ENCODE data around the gene DNAJC5G. TPM values are rescaled to one million over a fixed set of nuclear protein-coding genes. Genes with fewer than 3 reads are reported as not detected.

DNAJC5G gene
- total RNA-seq, 4 donors from 2014 or later = 0.42 TPM; not detected in 3

DNA sequence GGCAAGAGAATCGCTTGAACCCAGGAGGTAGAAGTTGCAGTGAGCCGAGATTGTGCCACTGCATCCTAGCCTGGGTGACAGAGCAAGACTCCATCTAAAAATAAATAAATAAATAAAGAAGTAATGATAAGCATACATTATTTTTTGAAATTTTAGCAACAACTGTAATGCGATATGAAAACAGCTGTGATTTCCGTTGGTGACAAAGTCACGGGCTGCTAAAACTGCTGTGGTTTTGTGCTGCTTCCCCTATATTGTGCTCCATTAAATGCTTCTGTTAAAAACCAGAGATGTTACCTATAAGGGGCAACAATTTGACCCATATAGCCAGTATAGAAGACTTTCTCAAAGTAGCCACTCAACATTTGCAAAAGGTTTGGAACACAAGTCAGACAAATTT is 15.3 kb downstream of the DNAJC5G start:
- Histone ChIP-seq H3K4me3 (no peak overlapping the region), H3K4me1 (peaks cover 0 to 18% (median 2%) of the 10 kb centered on the region in 4 donors), H3K27ac (replicated peaks in 1 of 4) (no peak overlapping the region), H3K9me3 (no peaks in the 10 kb centered on the region), H3K36me3 (no peaks in the 10 kb centered on the region), H3K27me3 (peaks cover 0 to 43% (median 0%) of the 10 kb centered on the region in 4 donors)
- TF ChIP-seq POLR2A (IDR thresholded peaks at IDR 0.05; ENCODE audit: low read depth) (no peak), POLR2AphosphoS5 (IDR thresholded peaks at IDR 0.05) (no peak), EP300 (IDR thresholded peaks at IDR 0.05) (no peak)
- TF ChIP-seq, protein P1, sequence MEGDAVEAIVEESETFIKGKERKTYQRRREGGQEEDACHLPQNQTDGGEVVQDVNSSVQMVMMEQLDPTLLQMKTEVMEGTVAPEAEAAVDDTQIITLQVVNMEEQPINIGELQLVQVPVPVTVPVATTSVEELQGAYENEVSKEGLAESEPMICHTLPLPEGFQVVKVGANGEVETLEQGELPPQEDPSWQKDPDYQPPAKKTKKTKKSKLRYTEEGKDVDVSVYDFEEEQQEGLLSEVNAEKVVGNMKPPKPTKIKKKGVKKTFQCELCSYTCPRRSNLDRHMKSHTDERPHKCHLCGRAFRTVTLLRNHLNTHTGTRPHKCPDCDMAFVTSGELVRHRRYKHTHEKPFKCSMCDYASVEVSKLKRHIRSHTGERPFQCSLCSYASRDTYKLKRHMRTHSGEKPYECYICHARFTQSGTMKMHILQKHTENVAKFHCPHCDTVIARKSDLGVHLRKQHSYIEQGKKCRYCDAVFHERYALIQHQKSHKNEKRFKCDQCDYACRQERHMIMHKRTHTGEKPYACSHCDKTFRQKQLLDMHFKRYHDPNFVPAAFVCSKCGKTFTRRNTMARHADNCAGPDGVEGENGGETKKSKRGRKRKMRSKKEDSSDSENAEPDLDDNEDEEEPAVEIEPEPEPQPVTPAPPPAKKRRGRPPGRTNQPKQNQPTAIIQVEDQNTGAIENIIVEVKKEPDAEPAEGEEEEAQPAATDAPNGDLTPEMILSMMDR (IDR thresholded peaks at IDR 0.05) = no peak
- DNase-seq (ENCODE audit: extremely low spot score) = no peak
- intact Hi-C loops (cut with DNase I) = no loop called here
- 92% methylated on average over 5 of the region's 5 CpGs for WGBS

DNA sequence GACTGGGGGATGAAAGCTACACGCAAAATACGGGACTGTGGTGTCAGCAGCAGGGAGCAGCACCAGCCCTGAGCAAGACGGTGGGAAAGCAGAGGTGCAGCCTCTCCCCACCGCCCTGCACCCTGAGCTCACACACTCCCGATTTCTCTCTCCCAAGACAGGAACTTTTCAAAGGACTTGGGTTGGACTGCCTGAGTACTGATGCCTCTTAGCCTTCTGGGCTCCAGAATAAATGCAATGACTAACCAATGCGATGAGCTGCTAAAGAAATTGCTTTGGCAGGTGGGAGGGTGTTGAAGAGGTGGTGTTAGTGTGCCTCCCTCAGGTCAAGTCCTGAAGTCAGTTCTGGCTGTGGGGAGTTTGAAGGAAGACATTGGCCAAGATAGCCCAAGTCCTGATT is 16.6 kb downstream of the DNAJC5G start:
- Histone ChIP-seq H3K4me3 (no peak overlapping the region), H3K36me3 (no peaks in the 10 kb centered on the region), H3K27ac (replicated peaks in 1 of 4) (no peak overlapping the region), H3K4me1 (peaks cover 0 to 18% (median 2%) of the 10 kb centered on the region in 4 donors), H3K9me3 (no peaks in the 10 kb centered on the region), H3K27me3 (peaks cover 0 to 52% (median 0%) of the 10 kb centered on the region in 4 donors)
- WGBS = 25% methylated on average over 6 of the region's 6 CpGs
- intact Hi-C loops (cut with DNase I) = no loop called here
- no peak for DNase-seq (ENCODE audit: extremely low spot score)
- TF ChIP-seq EP300 (IDR thresholded peaks at IDR 0.05) (no peak), POLR2A (IDR thresholded peaks at IDR 0.05; ENCODE audit: low read depth) (no peak), POLR2AphosphoS5 (IDR thresholded peaks at IDR 0.05) (no peak)
- TF ChIP-seq, protein P1 (IDR thresholded peaks at IDR 0.05) = no peak

DNA sequence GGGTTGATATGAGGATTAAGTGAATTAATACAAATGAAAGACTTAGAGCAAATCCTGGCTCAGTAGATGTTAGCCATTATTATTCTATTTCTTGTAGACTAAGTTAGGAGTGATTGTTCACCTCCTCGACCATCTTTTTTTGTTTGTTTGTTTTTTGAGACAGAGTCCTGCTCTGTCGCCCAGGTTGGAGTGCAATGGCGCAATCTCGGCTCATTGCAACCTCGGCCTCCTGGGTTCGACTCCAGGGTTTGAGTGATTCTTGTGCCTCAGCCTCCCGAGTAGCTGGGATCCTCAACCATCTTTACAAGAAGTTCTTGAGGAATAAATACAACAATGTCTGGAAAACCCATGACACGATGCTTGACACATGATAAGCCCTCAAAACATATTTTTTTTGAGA is 19.7 kb downstream of the DNAJC5G start:
- intact Hi-C loops (cut with DNase I) = no loop called here
- peaks cover 0 to 12% (median 2%) of the 10 kb centered on the region in 4 donors for H3K4me1 ChIP-seq
- no peak for DNase-seq (ENCODE audit: extremely low spot score)
- H3K9me3 ChIP-seq = no peaks in the 10 kb centered on the region
- H3K4me3 ChIP-seq = no peak overlapping the region
- peaks cover 0 to 17% (median 0%) of the 10 kb centered on the region in 4 donors for H3K36me3 ChIP-seq
- TF ChIP-seq POLR2AphosphoS5 (IDR thresholded peaks at IDR 0.05) (no peak), POLR2A (IDR thresholded peaks at IDR 0.05; ENCODE audit: low read depth) (no peak), EP300 (IDR thresholded peaks at IDR 0.05) (no peak)
- TF ChIP-seq, protein P1 (IDR thresholded peaks at IDR 0.05) = no peak
- peaks cover 0 to 65% (median 0%) of the 10 kb centered on the region in 4 donors for H3K27me3 ChIP-seq
- WGBS = 80% methylated on average over 8 of the region's 8 CpGs
- no peak overlapping the region for H3K27ac ChIP-seq (replicated peaks in 1 of 4)

DNA sequence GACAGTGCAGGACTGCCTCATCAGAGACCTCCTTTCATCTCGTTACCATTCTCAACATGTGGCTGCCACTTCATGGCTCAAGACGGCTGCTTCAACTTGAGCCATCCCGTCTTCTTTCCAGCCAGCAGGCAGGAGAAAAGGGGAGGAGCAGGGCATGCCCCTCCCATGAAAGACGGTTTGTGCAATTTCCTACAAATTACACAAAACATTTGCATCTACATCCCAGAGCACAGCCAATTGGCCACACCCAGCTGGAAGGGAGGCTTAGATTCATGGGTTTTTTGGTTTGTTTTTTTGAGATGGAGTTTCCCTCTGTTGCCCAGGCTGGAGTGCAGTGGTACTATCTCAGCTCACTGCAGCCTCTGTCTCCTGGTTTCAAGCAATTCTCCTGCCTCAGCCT is 21.2 kb downstream of the DNAJC5G start:
- H3K27me3 ChIP-seq = peaks cover 0 to 58% (median 0%) of the 10 kb centered on the region in 4 donors
- no peak for DNase-seq (ENCODE audit: extremely low spot score)
- peaks cover 0 to 31% (median 0%) of the 10 kb centered on the region in 4 donors for H3K36me3 ChIP-seq
- H3K4me1 ChIP-seq = peaks cover 0 to 12% (median 2%) of the 10 kb centered on the region in 4 donors
- TF ChIP-seq POLR2A (IDR thresholded peaks at IDR 0.05; ENCODE audit: low read depth) = no peak
- TF ChIP-seq, protein P1 (IDR thresholded peaks at IDR 0.05) = no peak
- TF ChIP-seq EP300 (IDR thresholded peaks at IDR 0.05) = no peak
- TF ChIP-seq POLR2AphosphoS5 (IDR thresholded peaks at IDR 0.05) = no peak
- no peak overlapping the region for H3K27ac ChIP-seq (replicated peaks in 1 of 4)
- H3K9me3 ChIP-seq = no peaks in the 10 kb centered on the region
- no peak overlapping the region for H3K4me3 ChIP-seq
- intact Hi-C loops (cut with DNase I) = no loop called here
- WGBS = 60% methylated on average over 4 of the region's 4 CpGs

DNA sequence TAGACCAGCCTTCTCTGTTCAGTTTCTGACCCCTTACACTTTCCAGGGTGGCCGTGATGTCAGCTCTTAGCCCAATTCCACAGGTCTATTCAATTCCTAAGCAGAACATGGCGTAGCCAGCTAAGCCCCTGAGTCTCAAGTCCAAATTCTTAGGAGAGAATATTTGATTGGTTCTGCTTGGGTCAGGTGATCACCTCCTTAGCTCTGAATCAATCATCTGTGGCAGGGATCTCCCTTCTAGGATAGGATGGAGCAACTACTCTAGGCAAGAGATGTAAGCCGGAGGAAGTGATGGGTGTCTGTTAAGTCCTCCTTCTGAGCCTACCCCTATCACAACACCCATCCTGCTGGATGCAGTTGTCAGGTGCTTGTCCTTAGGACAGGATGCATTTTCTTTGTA is 22.0 kb downstream of the DNAJC5G start:
- Histone ChIP-seq H3K4me1 (peaks cover 0 to 12% (median 2%) of the 10 kb centered on the region in 4 donors), H3K4me3 (no peak overlapping the region), H3K27me3 (peaks cover 0 to 52% (median 0%) of the 10 kb centered on the region in 4 donors), H3K9me3 (no peaks in the 10 kb centered on the region), H3K36me3 (peaks cover 0 to 35% (median 0%) of the 10 kb centered on the region in 4 donors), H3K27ac (replicated peaks in 1 of 4) (no peak overlapping the region)
- 83% methylated on average over 3 of the region's 3 CpGs for WGBS
- intact Hi-C loops (cut with DNase I) = no loop called here
- TF ChIP-seq EP300 (IDR thresholded peaks at IDR 0.05) = no peak
- DNase-seq (ENCODE audit: extremely low spot score) = no peak
